GM12875 (cell line): Measurements from ENCODE around the gene BIN1.

ENCODE experiments used
- H3K4me3 ChIP-seq: one replicate; pipeline ENCODE4 v1.5.1; 2011; ENCODE audit warnings: low read depth, low read length, control low read depth
- TF ChIP-seq, protein P1 (sequence below): IDR thresholded peaks from 2 replicates; pipeline ENCODE4 v1.5.1; 2011; ENCODE audit warnings: low read depth, mild to moderate bottlenecking, control low read depth, inconsistent platforms, low read length, moderate library complexity, borderline replicate concordance; ENCODE audit not compliant: insufficient read depth

Gene BIN1

DNA sequence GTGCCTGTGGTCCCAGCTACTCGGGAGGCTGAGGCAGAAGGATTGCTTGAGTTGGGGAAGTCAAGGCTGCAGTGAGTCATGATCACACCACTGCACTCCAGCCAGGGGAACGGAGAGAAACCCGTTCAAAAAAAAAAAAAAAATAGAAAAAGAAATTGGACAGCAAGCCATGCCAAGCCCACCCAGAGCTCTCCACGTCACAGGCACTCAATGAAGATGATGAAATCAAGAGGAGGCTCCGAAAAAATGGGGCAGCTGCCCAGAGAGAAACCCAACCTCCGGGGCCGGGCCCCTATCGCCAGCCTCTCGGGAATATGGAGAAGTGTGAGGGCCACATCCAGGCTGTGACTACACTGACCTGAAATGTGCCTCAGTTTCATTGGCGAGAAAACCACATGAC is 40.0 kb downstream of the BIN1 start:
- TF ChIP-seq, protein P1, sequence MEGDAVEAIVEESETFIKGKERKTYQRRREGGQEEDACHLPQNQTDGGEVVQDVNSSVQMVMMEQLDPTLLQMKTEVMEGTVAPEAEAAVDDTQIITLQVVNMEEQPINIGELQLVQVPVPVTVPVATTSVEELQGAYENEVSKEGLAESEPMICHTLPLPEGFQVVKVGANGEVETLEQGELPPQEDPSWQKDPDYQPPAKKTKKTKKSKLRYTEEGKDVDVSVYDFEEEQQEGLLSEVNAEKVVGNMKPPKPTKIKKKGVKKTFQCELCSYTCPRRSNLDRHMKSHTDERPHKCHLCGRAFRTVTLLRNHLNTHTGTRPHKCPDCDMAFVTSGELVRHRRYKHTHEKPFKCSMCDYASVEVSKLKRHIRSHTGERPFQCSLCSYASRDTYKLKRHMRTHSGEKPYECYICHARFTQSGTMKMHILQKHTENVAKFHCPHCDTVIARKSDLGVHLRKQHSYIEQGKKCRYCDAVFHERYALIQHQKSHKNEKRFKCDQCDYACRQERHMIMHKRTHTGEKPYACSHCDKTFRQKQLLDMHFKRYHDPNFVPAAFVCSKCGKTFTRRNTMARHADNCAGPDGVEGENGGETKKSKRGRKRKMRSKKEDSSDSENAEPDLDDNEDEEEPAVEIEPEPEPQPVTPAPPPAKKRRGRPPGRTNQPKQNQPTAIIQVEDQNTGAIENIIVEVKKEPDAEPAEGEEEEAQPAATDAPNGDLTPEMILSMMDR: no peak
- H3K4me3 ChIP-seq: no peak overlapping the region

DNA sequence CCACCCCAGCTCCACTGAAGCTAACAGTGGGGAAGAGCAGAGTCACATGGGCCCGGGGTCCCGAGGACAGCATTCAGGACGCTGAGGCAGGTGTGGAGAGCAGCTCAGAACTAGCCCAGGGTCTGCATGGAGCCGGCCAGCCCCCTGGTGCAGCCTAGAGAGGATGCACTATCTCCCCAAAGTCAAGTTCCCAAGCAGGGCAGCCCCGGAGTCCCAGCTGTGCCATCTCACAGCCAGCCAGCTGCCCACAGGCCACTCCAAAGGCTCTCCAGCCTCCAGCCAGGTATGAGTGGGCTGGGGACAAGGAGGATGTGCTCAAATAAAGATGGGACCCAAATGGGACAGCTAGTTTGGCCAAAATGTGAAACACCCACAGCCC is 41.0 kb downstream of the BIN1 start:
- H3K4me3 ChIP-seq: no peak overlapping the region

DNA sequence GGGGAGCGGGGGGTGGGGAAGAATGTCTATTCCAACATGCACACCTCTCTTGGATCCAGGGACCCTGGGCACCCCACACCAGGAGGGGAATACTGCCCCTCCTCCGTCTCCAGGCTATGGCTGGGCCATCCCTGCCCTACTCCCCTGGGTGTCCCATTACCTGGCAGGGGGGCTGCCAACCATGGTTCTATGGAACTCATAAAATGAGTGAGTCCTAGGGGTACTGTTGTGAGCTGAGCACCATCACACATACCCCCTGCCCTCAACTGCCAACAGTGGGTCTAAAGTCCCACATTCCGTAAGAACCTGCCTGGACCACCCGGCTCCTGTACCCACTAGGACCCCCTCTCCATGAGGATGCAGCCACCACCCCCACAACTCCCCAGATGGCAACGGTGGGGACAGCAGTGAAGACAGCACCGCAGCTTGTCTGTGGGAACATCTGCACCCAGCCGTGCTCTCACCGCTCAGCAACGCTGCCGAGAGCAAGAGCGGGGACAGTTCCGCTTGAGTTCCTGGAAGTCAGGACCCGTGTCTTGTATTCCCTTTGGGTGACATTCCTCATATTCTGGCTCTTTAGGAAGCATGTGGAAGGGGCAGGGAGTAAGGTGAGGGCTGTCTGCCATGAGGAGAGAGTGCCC is 41.5 kb downstream of the BIN1 start:
- no peak overlapping the region for H3K4me3 ChIP-seq

More for the DNA sequence above, 41.0 kb downstream of the BIN1 start:
- TF ChIP-seq, protein P1: no peak

DNA sequence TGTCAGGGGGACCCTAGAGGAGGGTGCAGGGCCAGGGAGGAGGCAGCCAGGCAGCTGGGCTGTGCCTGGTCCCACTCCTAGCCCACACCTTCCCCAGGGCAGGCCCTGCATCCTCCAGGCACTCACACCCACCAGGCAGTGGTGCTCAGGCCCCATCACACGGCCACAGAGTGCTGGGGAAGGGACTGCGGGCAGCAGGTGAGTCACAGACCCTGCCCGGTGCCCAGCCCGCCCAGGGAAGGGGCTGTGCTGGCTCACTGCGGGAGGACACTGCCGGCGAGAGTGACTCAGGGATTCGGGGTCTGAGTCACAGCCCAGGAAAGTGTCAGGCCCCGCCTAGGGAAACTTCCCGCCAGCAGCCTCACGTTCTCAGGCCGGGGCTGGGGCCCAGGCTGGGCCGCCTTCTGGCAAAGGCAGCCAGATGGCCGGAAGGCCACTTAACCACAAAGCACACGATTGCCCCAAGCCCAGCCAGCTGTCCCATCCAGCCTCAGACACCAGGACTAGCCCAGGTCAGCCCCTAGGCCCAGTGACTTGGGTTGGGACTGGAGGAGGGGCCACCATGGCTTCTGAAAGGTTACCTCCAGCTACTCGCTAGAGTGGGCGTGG is 42.2 kb downstream of the BIN1 start:
- TF ChIP-seq, protein P1: no peak
- no peak overlapping the region for H3K4me3 ChIP-seq

More for the DNA sequence above, 41.5 kb downstream of the BIN1 start:
- TF ChIP-seq, protein P1: no peak

DNA sequence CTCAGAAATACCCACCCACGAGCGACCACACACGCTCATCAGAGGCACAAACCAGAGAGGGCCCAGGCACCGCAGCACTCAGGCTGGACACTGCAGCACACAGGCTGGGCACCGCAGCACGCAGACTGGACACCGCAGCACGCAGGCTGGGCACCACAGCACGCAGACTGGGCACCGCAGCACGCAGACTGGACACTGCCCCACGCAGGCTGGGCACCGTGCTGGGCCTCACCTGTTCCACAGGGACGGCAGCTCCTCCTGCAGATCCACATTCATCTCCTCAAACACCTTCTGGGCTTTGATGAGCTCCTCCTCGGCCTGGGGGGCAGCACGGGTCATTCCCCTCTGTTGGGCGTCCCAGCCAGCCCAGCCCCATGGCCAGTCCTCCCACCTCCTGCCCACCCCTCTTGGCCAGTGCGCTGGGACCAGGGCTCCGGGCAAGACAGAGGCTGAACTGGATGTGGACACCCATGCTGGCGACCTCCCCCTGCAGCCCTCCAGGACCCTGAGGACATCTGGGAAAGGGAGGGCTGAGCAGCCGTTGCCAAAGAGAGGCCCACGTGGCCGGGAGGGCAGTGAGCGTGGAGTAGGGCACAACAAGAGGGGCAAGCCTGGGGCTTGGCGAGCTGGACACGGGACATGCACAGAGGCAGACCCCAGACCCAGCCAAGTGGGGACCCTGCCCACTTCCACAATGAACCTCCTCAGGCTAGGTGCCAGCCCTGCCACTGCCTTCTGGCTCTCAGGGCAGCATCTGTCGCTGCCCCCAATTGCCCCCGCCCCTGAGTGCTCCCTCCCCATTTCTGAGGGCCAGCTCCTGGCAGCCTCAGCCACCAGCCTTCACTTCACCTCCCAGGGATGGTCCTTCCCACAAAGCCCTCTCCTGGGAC is 43.0 kb downstream of the BIN1 start:
- TF ChIP-seq, protein P1: no peak
- H3K4me3 ChIP-seq: no peak overlapping the region

DNA sequence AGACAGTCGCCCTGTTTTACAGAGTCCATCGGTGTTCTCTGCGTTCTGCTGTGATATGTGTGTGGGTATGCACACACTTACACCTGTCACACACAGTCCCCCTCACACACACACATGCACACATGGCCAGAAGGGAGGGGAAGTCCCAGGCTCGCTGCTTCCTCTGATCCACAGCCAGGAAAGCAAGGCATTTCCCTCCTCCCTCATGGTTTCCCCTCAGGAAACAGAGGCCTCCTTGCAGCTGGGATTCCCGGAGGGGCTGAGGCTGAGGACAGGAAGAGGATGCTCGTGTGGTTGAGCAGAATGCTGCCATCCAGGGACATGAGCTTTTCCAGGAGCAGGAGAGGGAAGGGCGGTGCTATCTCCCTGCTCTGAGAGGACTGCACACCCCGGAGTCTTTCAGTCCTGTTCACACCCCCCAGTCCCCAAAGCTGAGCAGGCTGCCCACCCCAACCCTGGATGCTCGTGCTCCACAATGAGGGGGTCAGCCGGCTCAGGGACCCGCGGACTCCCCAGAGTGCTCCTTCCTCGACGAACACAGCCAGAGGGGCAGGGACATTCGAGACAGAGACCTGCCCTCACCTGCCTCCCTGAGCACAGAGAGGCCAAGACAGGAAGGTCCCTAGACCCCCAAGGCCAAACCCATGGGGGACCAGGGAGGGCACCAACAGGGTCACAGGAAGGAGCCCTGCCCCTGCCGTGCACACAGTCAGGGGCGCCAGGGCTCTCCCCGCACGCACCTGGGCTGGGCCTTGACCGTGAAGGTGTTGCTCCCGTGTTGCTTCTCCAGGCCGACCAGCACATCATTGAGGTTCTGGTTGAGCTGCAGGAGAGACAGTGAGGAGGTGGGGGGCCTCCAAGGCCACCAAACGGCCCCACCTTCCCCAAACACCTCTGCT is 45.3 kb downstream of the BIN1 start:
- TF ChIP-seq, protein P1: no peak
- H3K4me3 ChIP-seq: no peak overlapping the region
